ENCODE measurements around the gene DHRS2.

Gene DHRS2

GRCh38 chr14:23620177-23620702, 15.9 kb upstream of the DHRS2 start:
- no peak overlapping the region for H3K4me3 ChIP-seq (ENCODE audit: low read length)
- H3K4me1 ChIP-seq (ENCODE audit: control insufficient read depth, low read depth, low read length) = no peaks in the 10 kb centered on the region
- H3K79me2 ChIP-seq (ENCODE audit: control insufficient read depth, insufficient read depth, low read length) = no peaks in the 10 kb centered on the region
- no CpG with 5 or more reads among the region's 3 CpGs for WGBS (ENCODE audit: extremely low coverage, insufficient coverage, low lambda C conversion rate)
- no peaks in the 10 kb centered on the region for H3K79me1 ChIP-seq (ENCODE audit: low read length)
- no peak overlapping the region for H3K56ac ChIP-seq (ENCODE audit: low read length)
- no peak overlapping the region for H3K9ac ChIP-seq (ENCODE audit: low read length)
- H3K36me3 ChIP-seq (ENCODE audit: control insufficient read depth, insufficient read depth, low read length) = no peaks in the 10 kb centered on the region
- no peak for DNase-seq
- H3K4me2 ChIP-seq (ENCODE audit: low read length) = no peak overlapping the region
- no peak overlapping the region for H3K23ac ChIP-seq (ENCODE audit: low read length)
- no peak overlapping the region for H4K8ac ChIP-seq (ENCODE audit: low read depth, low read length)
- no peak overlapping the region for H2BK120ac ChIP-seq (ENCODE audit: low read depth, low read length)
- no peak overlapping the region for H3K27ac ChIP-seq (ENCODE audit: low read depth, low read length)
- no peak overlapping the region for H3K4ac ChIP-seq (ENCODE audit: low read depth, low read length)
- no peak overlapping the region for H4K5ac ChIP-seq (ENCODE audit: low read length)
- no peak overlapping the region for H2AK5ac ChIP-seq (ENCODE audit: low read length)
- no peaks in the 10 kb centered on the region for H3K27me3 ChIP-seq (ENCODE audit: insufficient read depth, low read length, poor library complexity)
- no peak overlapping the region for H2BK15ac ChIP-seq (replicated peaks; ENCODE audit: low read depth)
- no peak overlapping the region for H2BK5ac ChIP-seq (ENCODE audit: low read length)
- no peak overlapping the region for H3K18ac ChIP-seq (ENCODE audit: low read length)

- no peak overlapping the region for H3K56ac ChIP-seq (ENCODE audit: low read length)
- H2BK120ac ChIP-seq (ENCODE audit: low read depth, low read length) = no peak overlapping the region
- no peak overlapping the region for H2AK5ac ChIP-seq (ENCODE audit: low read length)
- H3K4me1 ChIP-seq (ENCODE audit: control insufficient read depth, low read depth, low read length) = no peaks in the 10 kb centered on the region
- no peak overlapping the region for H3K23ac ChIP-seq (ENCODE audit: low read length)
- no peak overlapping the region for H3K27ac ChIP-seq (ENCODE audit: low read depth, low read length)
- no peak overlapping the region for H3K9ac ChIP-seq (ENCODE audit: low read length)
- H3K4me2 ChIP-seq (ENCODE audit: low read length) = no peak overlapping the region
- no peak overlapping the region for H3K18ac ChIP-seq (ENCODE audit: low read length)
- no peak overlapping the region for H2BK5ac ChIP-seq (ENCODE audit: low read length)
- H3K27me3 ChIP-seq (ENCODE audit: insufficient read depth, low read length, poor library complexity) = no peaks in the 10 kb centered on the region
- H3K4ac ChIP-seq (ENCODE audit: low read depth, low read length) = no peak overlapping the region
- H3K79me2 ChIP-seq (ENCODE audit: control insufficient read depth, insufficient read depth, low read length) = no peaks in the 10 kb centered on the region
- H2BK15ac ChIP-seq (replicated peaks; ENCODE audit: low read depth) = no peak overlapping the region
- H3K79me1 ChIP-seq (ENCODE audit: low read length) = no peaks in the 10 kb centered on the region
- WGBS (ENCODE audit: extremely low coverage, insufficient coverage, low lambda C conversion rate) = no CpG with 5 or more reads among the region's 6 CpGs
- DNase-seq = no peak
- H4K8ac ChIP-seq (ENCODE audit: low read depth, low read length) = no peak overlapping the region
- no peak overlapping the region for H3K4me3 ChIP-seq (ENCODE audit: low read length)
- no peak overlapping the region for H4K5ac ChIP-seq (ENCODE audit: low read length)
- H3K36me3 ChIP-seq (ENCODE audit: control insufficient read depth, insufficient read depth, low read length) = no peaks in the 10 kb centered on the region
Measured at GRCh38 chr14:23621204-23621931, 14.8 kb upstream of the DHRS2 start.

GRCh38 chr14:23621932-23622730, 14.0 kb upstream of the DHRS2 start:
- Histone ChIP-seq H3K79me1 (ENCODE audit: low read length) (no peaks in the 10 kb centered on the region), H4K8ac (ENCODE audit: low read depth, low read length) (no peak overlapping the region), H3K23ac (ENCODE audit: low read length) (no peak overlapping the region), H3K27ac (ENCODE audit: low read depth, low read length) (no peak overlapping the region), H2BK120ac (ENCODE audit: low read depth, low read length) (no peak overlapping the region), H3K36me3 (ENCODE audit: control insufficient read depth, insufficient read depth, low read length) (no peaks in the 10 kb centered on the region), H3K18ac (ENCODE audit: low read length) (no peak overlapping the region), H2BK5ac (ENCODE audit: low read length) (no peak overlapping the region), H4K5ac (ENCODE audit: low read length) (no peak overlapping the region), H2AK5ac (ENCODE audit: low read length) (no peak overlapping the region), H3K56ac (ENCODE audit: low read length) (no peak overlapping the region), H3K4me2 (ENCODE audit: low read length) (no peak overlapping the region), H3K4me1 (ENCODE audit: control insufficient read depth, low read depth, low read length) (no peaks in the 10 kb centered on the region), H3K9ac (ENCODE audit: low read length) (no peak overlapping the region), H2BK15ac (replicated peaks; ENCODE audit: low read depth) (no peak overlapping the region), H3K4ac (ENCODE audit: low read depth, low read length) (no peak overlapping the region), H3K79me2 (ENCODE audit: control insufficient read depth, insufficient read depth, low read length) (no peaks in the 10 kb centered on the region), H3K4me3 (ENCODE audit: low read length) (no peak overlapping the region), H3K27me3 (ENCODE audit: insufficient read depth, low read length, poor library complexity) (no peaks in the 10 kb centered on the region)
- no peak for DNase-seq
- no CpG with 5 or more reads among the region's 4 CpGs for WGBS (ENCODE audit: extremely low coverage, insufficient coverage, low lambda C conversion rate)

GRCh38 chr14:23622990-23623389, 13.2 kb upstream of the DHRS2 start:
- no peaks in the 10 kb centered on the region for H3K27me3 ChIP-seq (ENCODE audit: insufficient read depth, low read length, poor library complexity)
- H3K4me2 ChIP-seq (ENCODE audit: low read length) = no peak overlapping the region
- H2BK5ac ChIP-seq (ENCODE audit: low read length) = no peak overlapping the region
- H3K36me3 ChIP-seq (ENCODE audit: control insufficient read depth, insufficient read depth, low read length) = no peaks in the 10 kb centered on the region
- no peak overlapping the region for H2BK15ac ChIP-seq (replicated peaks; ENCODE audit: low read depth)
- no peak overlapping the region for H3K27ac ChIP-seq (ENCODE audit: low read depth, low read length)
- H3K4ac ChIP-seq (ENCODE audit: low read depth, low read length) = no peak overlapping the region
- H4K5ac ChIP-seq (ENCODE audit: low read length) = no peak overlapping the region
- no CpG with 5 or more reads among the region's 4 CpGs for WGBS (ENCODE audit: extremely low coverage, insufficient coverage, low lambda C conversion rate)
- H3K23ac ChIP-seq (ENCODE audit: low read length) = no peak overlapping the region
- no peak overlapping the region for H3K4me3 ChIP-seq (ENCODE audit: low read length)
- no peak overlapping the region for H3K56ac ChIP-seq (ENCODE audit: low read length)
- H2BK120ac ChIP-seq (ENCODE audit: low read depth, low read length) = no peak overlapping the region
- no peaks in the 10 kb centered on the region for H3K79me2 ChIP-seq (ENCODE audit: control insufficient read depth, insufficient read depth, low read length)
- H3K9ac ChIP-seq (ENCODE audit: low read length) = no peak overlapping the region
- H2AK5ac ChIP-seq (ENCODE audit: low read length) = no peak overlapping the region
- H3K79me1 ChIP-seq (ENCODE audit: low read length) = no peaks in the 10 kb centered on the region
- no peaks in the 10 kb centered on the region for H3K4me1 ChIP-seq (ENCODE audit: control insufficient read depth, low read depth, low read length)
- no peak overlapping the region for H4K8ac ChIP-seq (ENCODE audit: low read depth, low read length)
- H3K18ac ChIP-seq (ENCODE audit: low read length) = no peak overlapping the region
- no peak for DNase-seq

- Histone ChIP-seq H4K5ac (ENCODE audit: low read length) (no peak overlapping the region), H3K79me1 (ENCODE audit: low read length) (no peaks in the 10 kb centered on the region), H2AK5ac (ENCODE audit: low read length) (no peak overlapping the region), H3K4ac (ENCODE audit: low read depth, low read length) (no peak overlapping the region), H2BK120ac (ENCODE audit: low read depth, low read length) (no peak overlapping the region), H4K8ac (ENCODE audit: low read depth, low read length) (no peak overlapping the region), H3K23ac (ENCODE audit: low read length) (no peak overlapping the region), H3K4me2 (ENCODE audit: low read length) (no peak overlapping the region), H3K36me3 (ENCODE audit: control insufficient read depth, insufficient read depth, low read length) (no peaks in the 10 kb centered on the region), H3K9ac (ENCODE audit: low read length) (no peak overlapping the region), H2BK5ac (ENCODE audit: low read length) (no peak overlapping the region), H2BK15ac (replicated peaks; ENCODE audit: low read depth) (no peak overlapping the region), H3K18ac (ENCODE audit: low read length) (no peak overlapping the region), H3K4me1 (ENCODE audit: control insufficient read depth, low read depth, low read length) (no peaks in the 10 kb centered on the region), H3K56ac (ENCODE audit: low read length) (no peak overlapping the region), H3K27ac (ENCODE audit: low read depth, low read length) (no peak overlapping the region), H3K79me2 (ENCODE audit: control insufficient read depth, insufficient read depth, low read length) (no peaks in the 10 kb centered on the region), H3K4me3 (ENCODE audit: low read length) (no peak overlapping the region), H3K27me3 (ENCODE audit: insufficient read depth, low read length, poor library complexity) (no peaks in the 10 kb centered on the region)
- no peak for DNase-seq
Measured at GRCh38 chr14:23623962-23624361, 12.2 kb upstream of the DHRS2 start.
